ENCODE data around the gene BHLHE23. TPM values are rescaled to one million over a fixed set of nuclear protein-coding genes. Genes with fewer than 3 reads are reported as not detected.

BHLHE23 gene
- total RNA-seq, 1 donor from 2014 or later: not detected

- no peak overlapping the region for H3K27ac ChIP-seq (ENCODE audit: low read depth, low read length)
- no peak overlapping the region for H3K9ac ChIP-seq (ENCODE audit: low read depth in 1 of 3, low read length in 3 of 3)
- H3K27me3 ChIP-seq (ENCODE audit: control insufficient read depth in 3 of 3, insufficient read depth in 3 of 3, low read length in 3 of 3): peaks cover 67 to 75% (median 72%) of the 10 kb centered on the region in 3 donors
- H3K36me3 ChIP-seq (ENCODE audit: control insufficient read depth in 3 of 3, insufficient read depth in 3 of 3, low read length in 3 of 3): no peaks in the 10 kb centered on the region
- no peaks in the 10 kb centered on the region for H3K4me1 ChIP-seq (ENCODE audit: control insufficient read depth in 3 of 3, insufficient read depth in 3 of 3, low read length in 3 of 3)
- no peak overlapping the region for H3K4me3 ChIP-seq (ENCODE audit: low read length in 3 of 3)
- H3K9me3 ChIP-seq (ENCODE audit: control insufficient read depth in 3 of 3, low read length in 3 of 3): peaks cover 0 to 4% (median 0%) of the 10 kb centered on the region in 3 donors
These were observed 11.2 kb upstream of the BHLHE23 start for GRCh38 chr20:63017826-63018411.

- Histone ChIP-seq H3K9me3 (ENCODE audit: control insufficient read depth in 3 of 3, low read length in 3 of 3) (peaks cover 0 to 8% (median 0%) of the 10 kb centered on the region in 3 donors), H3K27ac (ENCODE audit: low read depth, low read length) (no peak overlapping the region), H3K27me3 (ENCODE audit: control insufficient read depth in 3 of 3, insufficient read depth in 3 of 3, low read length in 3 of 3) (peaks cover 66 to 75% (median 68%) of the 10 kb centered on the region in 3 donors), H3K36me3 (ENCODE audit: control insufficient read depth in 3 of 3, insufficient read depth in 3 of 3, low read length in 3 of 3) (no peaks in the 10 kb centered on the region), H3K4me1 (ENCODE audit: control insufficient read depth in 3 of 3, insufficient read depth in 3 of 3, low read length in 3 of 3) (no peaks in the 10 kb centered on the region), H3K4me3 (ENCODE audit: low read length in 3 of 3) (no peak overlapping the region), H3K9ac (ENCODE audit: low read depth in 1 of 3, low read length in 3 of 3) (no peak overlapping the region)
These were observed 10.5 kb upstream of the BHLHE23 start for GRCh38 chr20:63017076-63017825.

- Histone ChIP-seq H3K27ac (ENCODE audit: low read depth, low read length) (no peak overlapping the region), H3K36me3 (ENCODE audit: control insufficient read depth in 3 of 3, insufficient read depth in 3 of 3, low read length in 3 of 3) (no peaks in the 10 kb centered on the region), H3K4me1 (ENCODE audit: control insufficient read depth in 3 of 3, insufficient read depth in 3 of 3, low read length in 3 of 3) (no peaks in the 10 kb centered on the region), H3K9me3 (ENCODE audit: control insufficient read depth in 3 of 3, low read length in 3 of 3) (peaks cover 0 to 8% (median 0%) of the 10 kb centered on the region in 3 donors), H3K27me3 (ENCODE audit: control insufficient read depth in 3 of 3, insufficient read depth in 3 of 3, low read length in 3 of 3) (peaks cover 64 to 73% (median 64%) of the 10 kb centered on the region in 3 donors), H3K4me3 (ENCODE audit: low read length in 3 of 3) (no peak overlapping the region), H3K9ac (ENCODE audit: low read depth in 1 of 3, low read length in 3 of 3) (no peak overlapping the region)
These were observed 9.8 kb upstream of the BHLHE23 start for GRCh38 chr20:63016514-63017075.

- peaks cover 0 to 8% (median 0%) of the 10 kb centered on the region in 3 donors for H3K9me3 ChIP-seq (ENCODE audit: control insufficient read depth in 3 of 3, low read length in 3 of 3)
- no peaks in the 10 kb centered on the region for H3K4me1 ChIP-seq (ENCODE audit: control insufficient read depth in 3 of 3, insufficient read depth in 3 of 3, low read length in 3 of 3)
- no peak overlapping the region for H3K9ac ChIP-seq (ENCODE audit: low read depth in 1 of 3, low read length in 3 of 3)
- H3K27ac ChIP-seq (ENCODE audit: low read depth, low read length): no peak overlapping the region
- H3K4me3 ChIP-seq (ENCODE audit: low read length in 3 of 3): no peak overlapping the region
- peaks cover 63 to 73% (median 68%) of the 10 kb centered on the region in 3 donors for H3K27me3 ChIP-seq (ENCODE audit: control insufficient read depth in 3 of 3, insufficient read depth in 3 of 3, low read length in 3 of 3)
- H3K36me3 ChIP-seq (ENCODE audit: control insufficient read depth in 3 of 3, insufficient read depth in 3 of 3, low read length in 3 of 3): no peaks in the 10 kb centered on the region
These were observed 9.0 kb upstream of the BHLHE23 start for GRCh38 chr20:63015662-63016361.

- Histone ChIP-seq H3K9me3 (ENCODE audit: control insufficient read depth in 3 of 3, low read length in 3 of 3) (peaks cover 0 to 8% (median 0%) of the 10 kb centered on the region in 3 donors), H3K4me3 (ENCODE audit: low read length in 3 of 3) (no peak overlapping the region), H3K36me3 (ENCODE audit: control insufficient read depth in 3 of 3, insufficient read depth in 3 of 3, low read length in 3 of 3) (no peaks in the 10 kb centered on the region), H3K4me1 (ENCODE audit: control insufficient read depth in 3 of 3, insufficient read depth in 3 of 3, low read length in 3 of 3) (peaks cover 0 to 3% (median 0%) of the 10 kb centered on the region in 3 donors), H3K9ac (ENCODE audit: low read depth in 1 of 3, low read length in 3 of 3) (no peak overlapping the region), H3K27ac (ENCODE audit: low read depth, low read length) (no peak overlapping the region), H3K27me3 (ENCODE audit: control insufficient read depth in 3 of 3, insufficient read depth in 3 of 3, low read length in 3 of 3) (peaks cover 60 to 71% (median 66%) of the 10 kb centered on the region in 3 donors)
These were observed 8.4 kb upstream of the BHLHE23 start for GRCh38 chr20:63015147-63015661.

GRCh38 chr20:63014710-63015109 is 7.9 kb upstream of the BHLHE23 start:
- H3K36me3 ChIP-seq (ENCODE audit: control insufficient read depth in 3 of 3, insufficient read depth in 3 of 3, low read length in 3 of 3): no peaks in the 10 kb centered on the region
- peaks cover 0 to 8% (median 0%) of the 10 kb centered on the region in 3 donors for H3K9me3 ChIP-seq (ENCODE audit: control insufficient read depth in 3 of 3, low read length in 3 of 3)
- peaks cover 0 to 4% (median 0%) of the 10 kb centered on the region in 3 donors for H3K4me1 ChIP-seq (ENCODE audit: control insufficient read depth in 3 of 3, insufficient read depth in 3 of 3, low read length in 3 of 3)
- peaks cover 61 to 76% (median 71%) of the 10 kb centered on the region in 3 donors for H3K27me3 ChIP-seq (ENCODE audit: control insufficient read depth in 3 of 3, insufficient read depth in 3 of 3, low read length in 3 of 3)
- H3K9ac ChIP-seq (ENCODE audit: low read depth in 1 of 3, low read length in 3 of 3): no peak overlapping the region
- H3K4me3 ChIP-seq (ENCODE audit: low read length in 3 of 3): no peak overlapping the region
- no peak overlapping the region for H3K27ac ChIP-seq (ENCODE audit: low read depth, low read length)

- peaks cover 65 to 80% (median 75%) of the 10 kb centered on the region in 3 donors for H3K27me3 ChIP-seq (ENCODE audit: control insufficient read depth in 3 of 3, insufficient read depth in 3 of 3, low read length in 3 of 3)
These were observed 7.5 kb upstream of the BHLHE23 start for GRCh38 chr20:63014287-63014686.

GRCh38 chr20:63013207-63013606 is 6.4 kb upstream of the BHLHE23 start:
- H3K4me3 ChIP-seq (ENCODE audit: low read length in 3 of 3): no peak overlapping the region
- no peaks in the 10 kb centered on the region for H3K36me3 ChIP-seq (ENCODE audit: control insufficient read depth in 3 of 3, insufficient read depth in 3 of 3, low read length in 3 of 3)
- peaks cover 74 to 88% (median 83%) of the 10 kb centered on the region in 3 donors for H3K27me3 ChIP-seq (ENCODE audit: control insufficient read depth in 3 of 3, insufficient read depth in 3 of 3, low read length in 3 of 3)
- H3K9ac ChIP-seq (ENCODE audit: low read depth in 1 of 3, low read length in 3 of 3): no peak overlapping the region
- H3K4me1 ChIP-seq (ENCODE audit: control insufficient read depth in 3 of 3, insufficient read depth in 3 of 3, low read length in 3 of 3): peaks cover 5 to 6% (median 5%) of the 10 kb centered on the region in 3 donors
- H3K9me3 ChIP-seq (ENCODE audit: control insufficient read depth in 3 of 3, low read length in 3 of 3): peaks cover 0 to 8% (median 0%) of the 10 kb centered on the region in 3 donors
- H3K27ac ChIP-seq (ENCODE audit: low read depth, low read length): no peak overlapping the region

More at GRCh38 chr20:63014287-63014686, 7.5 kb upstream of the BHLHE23 start:
- Histone ChIP-seq H3K36me3 (ENCODE audit: control insufficient read depth in 3 of 3, insufficient read depth in 3 of 3, low read length in 3 of 3) (no peaks in the 10 kb centered on the region), H3K27ac (ENCODE audit: low read depth, low read length) (no peak overlapping the region), H3K9me3 (ENCODE audit: control insufficient read depth in 3 of 3, low read length in 3 of 3) (peaks cover 0 to 8% (median 0%) of the 10 kb centered on the region in 3 donors), H3K4me3 (ENCODE audit: low read length in 3 of 3) (no peak overlapping the region), H3K9ac (ENCODE audit: low read depth in 1 of 3, low read length in 3 of 3) (no peak overlapping the region), H3K4me1 (ENCODE audit: control insufficient read depth in 3 of 3, insufficient read depth in 3 of 3, low read length in 3 of 3) (peaks cover 0 to 4% (median 3%) of the 10 kb centered on the region in 3 donors)

- H3K27me3 ChIP-seq (ENCODE audit: control insufficient read depth in 3 of 3, insufficient read depth in 3 of 3, low read length in 3 of 3): peaks cover 74 to 89% (median 81%) of the 10 kb centered on the region in 3 donors
- no peak overlapping the region for H3K4me3 ChIP-seq (ENCODE audit: low read length in 3 of 3)
- peaks cover 5 to 6% (median 5%) of the 10 kb centered on the region in 3 donors for H3K4me1 ChIP-seq (ENCODE audit: control insufficient read depth in 3 of 3, insufficient read depth in 3 of 3, low read length in 3 of 3)
These were observed 5.0 kb upstream of the BHLHE23 start for GRCh38 chr20:63011798-63012197.

More at GRCh38 chr20:63011798-63012197, 5.0 kb upstream of the BHLHE23 start:
- no peak overlapping the region for H3K27ac ChIP-seq (ENCODE audit: low read depth, low read length)
- no peaks in the 10 kb centered on the region for H3K36me3 ChIP-seq (ENCODE audit: control insufficient read depth in 3 of 3, insufficient read depth in 3 of 3, low read length in 3 of 3)
- no peak overlapping the region for H3K9ac ChIP-seq (ENCODE audit: low read depth in 1 of 3, low read length in 3 of 3)
- peaks cover 0 to 8% (median 0%) of the 10 kb centered on the region in 3 donors for H3K9me3 ChIP-seq (ENCODE audit: control insufficient read depth in 3 of 3, low read length in 3 of 3)
